Thyroid gland (tissue), 4 donors: Measurements from ENCODE around the gene KCTD1.

Source experiments
- CTCF ChIP-seq, 6 experiments: fragments of 200-600 bp in 3 of 6; fragments of 450-650 bp in 3 of 6; sonication (generic) in 3 of 6; IDR thresholded peaks; one replicate each; pipeline ENCODE4 v1.5.1; 2016 to 2019; ENCODE audit warnings: antibody characterized with exemption in 6 of 6, mild to moderate bottlenecking in 2 of 6, inconsistent platforms in 1 of 6, moderate library complexity in 1 of 6
- POLR2A ChIP-seq, 2 donors: fragments of 450-650 bp; IDR thresholded peaks; one replicate each; pipeline ENCODE4 v1.6.1; 2017; ENCODE audit warnings: antibody characterized with exemption in 2 of 2, mild to moderate bottlenecking in 2 of 2, moderate library complexity in 1 of 2

GRCh38 chr18:26476697-26477096 is 71.7 kb downstream of the KCTD1 start:
- TF ChIP-seq CTCF (IDR thresholded peaks at IDR 0.05) = no peak
- TF ChIP-seq POLR2A (IDR thresholded peaks at IDR 0.05) = no peak
